Left kidney (tissue), 2 donors: ENCODE measurements around the gene ADCK1. TPM values are rescaled to one million over a fixed set of nuclear protein-coding genes. Genes with fewer than 3 reads are reported as not detected.
"Not testable (repeated sequence)": the region's sequence is repeated elsewhere in the genome, so short reads cannot be mapped to it uniquely, and the experiment has no call there.

Experiments
- DNase-seq: peaks from one replicate; pipeline ENCODE4 v3.0.0-alpha.2; 2013
- polyA plus RNA-seq: library from polyadenylated mRNA; unstranded; fragments of 120-200 nt; gene quantifications from one replicate; pipeline ENCODE4 v1.2.1, GENCODE V29; 2013; ENCODE audit not compliant: insufficient read length

Gene ADCK1
- polyA plus RNA-seq, 1 donor = 11.9 TPM

- DNase-seq = no peak
Measured at GRCh38 chr14:77805706-77806105, 5.8 kb downstream of the ADCK1 start.

DNA sequence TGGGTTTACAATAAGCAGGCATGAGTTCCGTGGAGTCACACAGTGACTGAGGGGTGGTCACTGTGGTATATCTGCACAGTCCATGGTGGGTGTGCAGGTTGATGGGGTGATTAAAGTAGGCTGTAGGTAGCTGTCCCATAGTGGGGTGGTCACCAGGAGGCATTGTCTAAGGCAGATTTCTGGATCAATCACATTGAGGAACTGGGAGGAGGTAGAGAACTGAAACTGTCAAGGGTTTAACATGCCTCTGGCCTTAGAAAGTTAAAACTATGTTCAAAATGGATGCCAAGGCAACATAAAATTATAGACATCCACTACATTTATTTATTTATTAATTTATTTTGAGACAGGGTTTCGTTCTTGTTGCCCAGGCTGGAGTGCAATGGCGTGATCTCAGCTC is 8.3 kb downstream of the ADCK1 start:
- no peak for DNase-seq

GRCh38 chr14:77809011-77809410 is 9.1 kb downstream of the ADCK1 start:
- no peak for DNase-seq

GRCh38 chr14:77812028-77812427 is 12.1 kb downstream of the ADCK1 start:
- DNase-seq = no peak

- DNase-seq = not testable (repeated sequence)
Measured at GRCh38 chr14:77812682-77813081, 12.8 kb downstream of the ADCK1 start.

DNA sequence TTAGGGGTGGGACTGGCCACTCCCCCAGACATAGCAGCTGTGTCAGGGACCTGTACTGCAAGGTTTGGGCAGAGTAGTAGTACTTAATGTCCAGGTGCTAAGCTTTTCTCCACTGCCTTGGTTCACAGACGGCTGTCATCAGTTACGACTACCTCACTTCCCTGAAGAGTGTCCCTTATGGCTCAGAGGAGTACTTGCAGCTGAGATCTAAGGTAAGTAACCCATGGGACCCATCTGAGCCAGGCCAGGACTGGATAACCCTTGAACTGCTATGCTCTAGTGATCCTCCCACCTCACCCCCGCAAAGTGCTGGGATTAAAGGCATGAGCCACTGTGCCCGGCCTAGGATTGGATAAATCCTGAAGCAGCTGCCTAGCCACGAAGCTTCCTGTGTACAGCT is 22.4 kb downstream of the ADCK1 start:
- no peak for DNase-seq

- no peak for DNase-seq
Measured at GRCh38 chr14:77822741-77823140, 22.8 kb downstream of the ADCK1 start.

DNA sequence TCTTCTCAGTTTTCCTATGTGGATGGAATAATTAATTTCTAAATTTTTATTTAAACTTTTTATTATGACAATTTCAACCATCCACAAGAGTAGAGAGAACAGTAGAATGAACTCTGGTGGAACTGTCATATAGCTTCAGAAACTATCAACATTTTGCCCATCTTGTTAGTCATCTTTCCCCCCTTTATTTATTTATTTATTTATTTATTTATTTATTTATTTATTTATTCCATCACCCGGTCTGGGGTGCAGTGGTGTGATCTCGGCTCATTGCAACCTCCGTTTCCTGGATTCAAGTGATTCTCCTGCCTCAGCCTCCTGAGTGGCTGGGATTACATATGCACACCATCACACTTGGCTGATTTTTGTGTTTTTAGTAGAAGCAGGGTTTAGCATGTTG is 23.5 kb downstream of the ADCK1 start:
- DNase-seq = no peak

- DNase-seq = no peak
Measured at GRCh38 chr14:77825895-77826519, 26.1 kb downstream of the ADCK1 start.

DNA sequence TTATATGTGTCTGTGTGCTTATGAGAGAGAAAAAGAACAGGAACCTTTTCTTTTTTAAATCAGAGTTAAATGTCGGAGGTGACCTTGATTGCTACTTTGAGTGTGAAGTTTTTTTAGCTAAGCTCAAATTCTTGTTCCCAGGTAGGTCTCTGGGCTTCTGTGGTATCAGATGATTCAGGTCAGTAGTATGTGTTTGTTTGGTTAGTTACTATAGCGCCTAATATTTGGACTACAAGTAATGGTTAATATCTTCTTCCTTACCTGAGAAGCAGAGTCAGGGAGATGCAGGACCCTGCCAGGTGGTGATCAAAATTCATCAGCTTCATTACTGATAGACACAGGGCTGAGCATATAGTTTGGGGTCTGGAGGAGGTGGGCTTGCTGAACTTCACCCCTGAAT is 30.8 kb downstream of the ADCK1 start:
- no peak for DNase-seq

DNA sequence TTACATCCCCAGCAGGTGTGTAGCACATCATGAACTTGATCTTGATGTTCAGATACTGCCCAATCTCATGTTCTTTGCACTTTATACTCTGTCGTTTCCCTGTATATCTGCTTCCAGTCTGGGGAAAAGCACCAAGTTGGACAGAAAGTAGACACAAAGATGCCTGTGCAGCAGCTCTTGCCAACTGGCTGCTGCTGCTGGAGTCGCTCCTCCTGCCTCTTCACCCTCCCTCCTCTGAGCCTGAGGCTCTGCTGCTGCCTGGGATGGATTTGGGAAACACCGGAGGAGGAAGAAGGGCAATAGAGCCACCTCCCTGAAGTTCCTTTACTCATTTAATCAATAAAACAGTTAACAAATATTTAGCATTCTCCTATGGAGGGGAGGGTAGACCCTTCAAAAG is 32.4 kb downstream of the ADCK1 start:
- no peak for DNase-seq

GRCh38 chr14:77837926-77838325 is 38.0 kb downstream of the ADCK1 start:
- DNase-seq = no peak

DNA sequence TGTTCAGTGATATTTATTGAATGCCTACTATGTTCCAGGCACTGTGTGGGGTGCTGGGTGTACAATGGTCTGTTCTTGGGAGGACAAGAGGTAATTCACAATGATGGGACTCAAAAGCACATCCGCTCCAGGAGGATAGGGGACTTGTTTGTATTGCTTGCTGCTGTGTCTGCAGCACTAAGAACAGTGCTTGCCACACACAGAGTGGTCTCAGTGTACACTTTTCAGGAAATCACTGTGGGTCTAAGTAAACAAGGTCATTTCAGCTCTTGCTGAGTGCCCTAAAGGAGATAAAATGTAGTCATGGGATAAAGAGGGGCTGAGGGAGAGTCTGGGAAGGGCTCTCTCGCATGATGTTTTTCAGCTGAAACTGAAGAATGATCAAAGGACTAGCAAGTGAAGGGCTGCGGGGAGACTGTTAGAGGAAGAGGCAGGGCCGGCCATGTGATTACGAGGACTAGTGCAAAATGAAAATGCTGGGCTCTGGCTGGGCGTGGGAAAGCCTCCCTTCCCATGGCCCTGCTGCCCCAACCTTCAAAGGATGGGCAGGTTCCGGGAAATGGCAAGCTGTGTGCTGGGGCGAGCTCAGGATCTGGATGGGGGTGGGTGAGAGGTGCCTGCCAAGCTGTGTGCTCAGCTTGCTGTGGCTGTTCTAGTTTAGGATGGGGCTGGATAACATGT is 39.1 kb downstream of the ADCK1 start:
- no peak for DNase-seq

GRCh38 chr14:77843195-77843594 is 43.3 kb downstream of the ADCK1 start:
- no peak for DNase-seq

- no peak for DNase-seq
Measured at GRCh38 chr14:77843651-77844050, 43.7 kb downstream of the ADCK1 start.

- no peak for DNase-seq
Measured at GRCh38 chr14:77844802-77845201, 44.9 kb downstream of the ADCK1 start.

DNA sequence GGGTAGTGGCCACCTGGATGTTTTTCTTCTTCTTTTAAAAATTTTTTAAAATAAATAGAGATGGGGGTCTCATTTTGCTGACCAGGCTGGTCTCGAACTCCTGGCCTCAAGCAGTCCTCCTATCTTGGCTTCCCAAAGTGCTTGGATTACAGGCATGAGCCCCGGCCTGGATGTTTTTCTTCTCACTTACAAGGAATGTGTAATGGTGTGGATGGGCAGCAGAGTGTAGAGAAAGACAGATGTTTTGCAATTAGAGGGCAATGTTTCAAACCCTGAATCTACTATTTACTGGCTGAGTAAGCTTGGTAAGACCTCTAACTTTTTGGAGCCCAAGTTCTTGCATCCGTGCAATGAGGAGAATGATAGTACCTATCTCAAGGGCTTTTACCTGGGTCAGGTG is 48.1 kb downstream of the ADCK1 start:
- DNase-seq = no peak

DNA sequence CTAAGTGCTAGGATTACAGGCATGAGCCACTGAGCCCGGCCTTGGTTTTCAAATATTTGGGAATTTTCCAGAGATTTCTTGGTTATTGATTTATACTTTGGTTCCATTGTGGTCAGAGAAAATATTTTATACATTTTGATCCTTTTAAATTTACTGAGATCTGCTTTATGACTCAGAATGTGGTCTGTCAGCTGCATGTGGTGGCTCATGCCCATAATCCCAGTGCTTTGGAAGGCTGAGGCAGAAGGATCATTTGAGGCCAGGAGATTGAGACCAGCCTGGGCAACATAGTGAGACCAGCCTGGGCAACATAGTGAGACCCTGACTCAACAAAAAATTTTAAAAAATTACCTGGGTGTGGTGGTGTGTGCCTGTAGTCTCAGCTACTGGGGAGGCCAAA is 49.8 kb downstream of the ADCK1 start:
- DNase-seq = no peak

GRCh38 chr14:77853919-77854318 is 54.0 kb downstream of the ADCK1 start:
- DNase-seq = no peak

DNA sequence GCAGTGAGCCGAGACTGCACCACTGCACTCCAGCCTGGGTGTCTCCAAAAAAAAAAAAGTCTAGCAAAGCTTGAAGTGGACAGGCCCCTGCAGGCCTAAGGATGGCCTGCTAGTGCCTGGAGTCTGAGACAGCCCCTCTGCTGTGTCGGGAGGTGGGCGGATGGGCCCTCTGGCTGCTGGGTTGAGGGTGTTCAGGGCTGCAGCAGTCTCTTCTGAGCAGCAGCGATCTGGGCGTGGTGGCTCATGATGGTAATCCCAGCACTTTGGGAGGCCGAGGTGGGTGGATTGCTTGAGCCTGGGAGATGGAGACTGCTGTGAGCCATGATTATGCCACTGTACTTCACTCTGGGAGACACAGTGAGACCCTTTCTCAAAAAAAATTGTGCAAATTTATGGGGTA is 57.0 kb downstream of the ADCK1 start:
- DNase-seq = no peak

GRCh38 chr14:77859934-77860570 is 60.1 kb downstream of the ADCK1 start:
- DNase-seq = no peak

GRCh38 chr14:77861201-77861600 is 61.3 kb downstream of the ADCK1 start:
- no peak for DNase-seq

- DNase-seq = peak; percentile 48
Measured at GRCh38 chr14:77862154-77862786, 62.4 kb downstream of the ADCK1 start.
